IMR-90 (cell line): Measurements from ENCODE around the gene EEPD1.

Experiments
- BHLHE40 ChIP-seq: fragments of 150-350 bp; IDR thresholded peaks from 2 replicates; pipeline ENCODE4 v1.6.1; 2016; ENCODE audit warnings: mild to moderate bottlenecking, low read depth, low read length
- CEBPB ChIP-seq: IDR thresholded peaks from 2 replicates; pipeline ENCODE4 v1.6.1; 2012; ENCODE audit warnings: low read depth, low read length, improper control_type of control experiment
- FOS ChIP-seq: fragments of 150-350 bp; IDR thresholded peaks from 2 replicates; pipeline ENCODE4 v1.6.1; 2016; ENCODE audit warnings: low read depth, low read length
- MXI1 ChIP-seq: IDR thresholded peaks from 2 replicates; pipeline ENCODE4 v1.6.1; 2012; ENCODE audit warnings: low read depth, mild to moderate bottlenecking, low read length, moderate library complexity, borderline replicate concordance
- POLR2A ChIP-seq: IDR thresholded peaks from 2 replicates; pipeline ENCODE4 v1.6.1; 2012; ENCODE audit warnings: mild to moderate bottlenecking, low read depth, low read length
- SMC3 ChIP-seq: fragments of 150-350 bp; IDR thresholded peaks from 2 replicates; pipeline ENCODE4 v1.6.1; 2016; ENCODE audit warnings: low read depth, mild to moderate bottlenecking, antibody characterized with exemption, low read length, moderate library complexity
- TF ChIP-seq, protein P1 (sequence below): conservative IDR thresholded peaks from 2 replicates; pipeline ENCODE4 v1.5.1; 2012; ENCODE audit warnings: mild to moderate bottlenecking, low read depth, low read length, improper control_type of control experiment

DNA sequence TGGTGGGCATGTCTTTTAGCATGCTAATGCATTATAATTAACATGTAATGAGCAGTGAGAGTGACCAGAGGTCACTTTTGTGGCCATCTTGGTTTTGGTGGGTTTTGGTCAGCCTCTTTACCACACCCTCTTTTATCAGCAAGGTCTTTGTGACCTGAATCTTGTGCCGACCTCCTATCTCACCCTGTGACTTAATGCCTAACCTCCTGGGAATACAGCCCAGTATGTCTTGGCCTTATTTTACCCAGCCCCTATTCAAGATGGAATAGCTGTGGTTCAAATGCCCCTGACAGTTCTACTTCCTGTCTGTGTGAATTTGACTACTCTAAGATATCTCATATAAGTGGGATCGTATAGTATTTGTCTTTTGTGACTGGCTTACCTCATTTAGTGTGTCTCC lies 85.1 kb downstream of the EEPD1 start:
- no peak for TF ChIP-seq FOS
- no peak for TF ChIP-seq POLR2A
- TF ChIP-seq, protein P1, sequence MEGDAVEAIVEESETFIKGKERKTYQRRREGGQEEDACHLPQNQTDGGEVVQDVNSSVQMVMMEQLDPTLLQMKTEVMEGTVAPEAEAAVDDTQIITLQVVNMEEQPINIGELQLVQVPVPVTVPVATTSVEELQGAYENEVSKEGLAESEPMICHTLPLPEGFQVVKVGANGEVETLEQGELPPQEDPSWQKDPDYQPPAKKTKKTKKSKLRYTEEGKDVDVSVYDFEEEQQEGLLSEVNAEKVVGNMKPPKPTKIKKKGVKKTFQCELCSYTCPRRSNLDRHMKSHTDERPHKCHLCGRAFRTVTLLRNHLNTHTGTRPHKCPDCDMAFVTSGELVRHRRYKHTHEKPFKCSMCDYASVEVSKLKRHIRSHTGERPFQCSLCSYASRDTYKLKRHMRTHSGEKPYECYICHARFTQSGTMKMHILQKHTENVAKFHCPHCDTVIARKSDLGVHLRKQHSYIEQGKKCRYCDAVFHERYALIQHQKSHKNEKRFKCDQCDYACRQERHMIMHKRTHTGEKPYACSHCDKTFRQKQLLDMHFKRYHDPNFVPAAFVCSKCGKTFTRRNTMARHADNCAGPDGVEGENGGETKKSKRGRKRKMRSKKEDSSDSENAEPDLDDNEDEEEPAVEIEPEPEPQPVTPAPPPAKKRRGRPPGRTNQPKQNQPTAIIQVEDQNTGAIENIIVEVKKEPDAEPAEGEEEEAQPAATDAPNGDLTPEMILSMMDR: no peak
- no peak for TF ChIP-seq SMC3
- no peak for TF ChIP-seq MXI1
- no peak for TF ChIP-seq CEBPB
- TF ChIP-seq BHLHE40: no peak
